ENCODE data around the gene ZKSCAN5. TPM values are rescaled to one million over a fixed set of nuclear protein-coding genes. Genes with fewer than 3 reads are reported as not detected.

Gene ZKSCAN5
- polyA plus RNA-seq, 1 donor from 2014 or later = 18.6 TPM

- H3K9me2 ChIP-seq (ENCODE audit: insufficient read depth, low read length) = no peaks in the 10 kb centered on the region
- no peak overlapping the region for H3K9ac ChIP-seq (ENCODE audit: low read length)
- no peak overlapping the region for H3K4me3 ChIP-seq (ENCODE audit: low read length)
- H3K9me3 ChIP-seq (ENCODE audit: low read length) = no peaks in the 10 kb centered on the region
- TF ChIP-seq EZH2 (IDR thresholded peaks at IDR 0.05; ENCODE audit: borderline replicate concordance, insufficient read depth, low read length, poor library complexity, severe bottlenecking) = no peak
- TF ChIP-seq SMC3 (conservative IDR thresholded peaks at IDR 0.05; ENCODE audit: poor library complexity) = no peak
- TF ChIP-seq REST (IDR thresholded peaks at IDR 0.05; ENCODE audit: borderline replicate concordance) = no peak
- TF ChIP-seq POLR2AphosphoS5 (IDR thresholded peaks at IDR 0.05) = no peak
- TF ChIP-seq CTCF (IDR thresholded peaks at IDR 0.05; ENCODE audit: poor library complexity, severe bottlenecking) = no peak
- TF ChIP-seq RAD21 (conservative IDR thresholded peaks at IDR 0.05) = no peak
- no peak for TF ChIP-seq MXI1 (conservative IDR thresholded peaks at IDR 0.05; ENCODE audit: poor library complexity, severe bottlenecking)
- TF ChIP-seq TAF1 (IDR thresholded peaks at IDR 0.05; ENCODE audit: low read depth) = no peak
- no peak for TF ChIP-seq EP300 (conservative IDR thresholded peaks at IDR 0.05; ENCODE audit: poor library complexity, severe bottlenecking)
- no peaks in the 10 kb centered on the region for H3K79me2 ChIP-seq (replicated peaks; ENCODE audit: insufficient read depth, low read length)
- H3K27me3 ChIP-seq (ENCODE audit: insufficient read depth, low read depth, low read length) = no peaks in the 10 kb centered on the region
- H3K4me2 ChIP-seq (ENCODE audit: low read length) = no peak overlapping the region
- H2AFZ ChIP-seq (ENCODE audit: low read depth, low read length) = no peak overlapping the region
- no peaks in the 10 kb centered on the region for H3F3A ChIP-seq (ENCODE audit: insufficient read depth, low read length, poor library complexity, severe bottlenecking)
- no peaks in the 10 kb centered on the region for H4K20me1 ChIP-seq (ENCODE audit: insufficient read depth)
- no peak overlapping the region for H3K27ac ChIP-seq (ENCODE audit: low read length)
- H3K36me3 ChIP-seq (ENCODE audit: insufficient read depth, low read length) = no peaks in the 10 kb centered on the region
Measured at GRCh38 chr7:99514050-99514449, 9.6 kb downstream of the ZKSCAN5 start.

DNA sequence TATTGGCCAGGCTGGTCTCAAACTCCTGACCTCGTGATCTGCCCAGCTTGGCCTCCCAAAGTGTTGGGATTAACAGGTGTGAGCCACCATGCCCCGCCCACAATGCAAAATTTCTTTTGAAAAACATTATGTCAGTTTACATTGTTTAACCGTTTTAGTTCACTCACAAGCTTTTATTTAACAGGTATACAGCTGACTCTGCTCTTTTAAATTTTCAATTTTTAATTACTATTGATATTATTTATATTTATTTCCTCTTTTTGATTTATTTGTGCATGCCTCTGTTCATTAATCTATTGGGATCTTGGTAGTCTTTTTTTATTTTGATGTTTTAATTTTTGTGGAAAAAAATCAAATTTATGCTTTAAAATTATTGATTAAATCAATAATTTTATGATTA is 16.9 kb downstream of the ZKSCAN5 start:
- H4K20me1 ChIP-seq (ENCODE audit: insufficient read depth) = no peaks in the 10 kb centered on the region
- no peaks in the 10 kb centered on the region for H3K9me3 ChIP-seq (ENCODE audit: low read length)
- H3K36me3 ChIP-seq (ENCODE audit: insufficient read depth, low read length) = no peaks in the 10 kb centered on the region
- no peaks in the 10 kb centered on the region for H3K79me2 ChIP-seq (replicated peaks; ENCODE audit: insufficient read depth, low read length)
- no peak overlapping the region for H3K9ac ChIP-seq (ENCODE audit: low read length)
- TF ChIP-seq POLR2AphosphoS5 (IDR thresholded peaks at IDR 0.05) (no peak), EP300 (conservative IDR thresholded peaks at IDR 0.05; ENCODE audit: poor library complexity, severe bottlenecking) (no peak), SMC3 (conservative IDR thresholded peaks at IDR 0.05; ENCODE audit: poor library complexity) (no peak), EZH2 (IDR thresholded peaks at IDR 0.05; ENCODE audit: borderline replicate concordance, insufficient read depth, low read length, poor library complexity, severe bottlenecking) (no peak), TAF1 (IDR thresholded peaks at IDR 0.05; ENCODE audit: low read depth) (no peak), CTCF (IDR thresholded peaks at IDR 0.05; ENCODE audit: poor library complexity, severe bottlenecking) (no peak), MXI1 (conservative IDR thresholded peaks at IDR 0.05; ENCODE audit: poor library complexity, severe bottlenecking) (no peak), REST (IDR thresholded peaks at IDR 0.05; ENCODE audit: borderline replicate concordance) (no peak), RAD21 (conservative IDR thresholded peaks at IDR 0.05) (no peak)
- no peak overlapping the region for H3K27ac ChIP-seq (ENCODE audit: low read length)
- H3K4me2 ChIP-seq (ENCODE audit: low read length) = no peak overlapping the region
- H3K27me3 ChIP-seq (ENCODE audit: insufficient read depth, low read depth, low read length) = no peaks in the 10 kb centered on the region
- H3F3A ChIP-seq (ENCODE audit: insufficient read depth, low read length, poor library complexity, severe bottlenecking) = no peaks in the 10 kb centered on the region
- no peaks in the 10 kb centered on the region for H3K9me2 ChIP-seq (ENCODE audit: insufficient read depth, low read length)
- H2AFZ ChIP-seq (ENCODE audit: low read depth, low read length) = no peak overlapping the region
- H3K4me3 ChIP-seq (ENCODE audit: low read length) = no peak overlapping the region
